VCaP (cell line): ENCODE results near the gene MYZAP.

Experiments
- H3K27ac ChIP-seq: fragments of 450-650 bp; 2 replicates; pipeline ENCODE4 v1.5.1; 2017
- CTCF ChIP-seq: fragments of 450-650 bp; conservative IDR thresholded peaks from 2 replicates; pipeline ENCODE4 v1.5.1; 2017; ENCODE audit warnings: mild to moderate bottlenecking, moderate library complexity

Gene MYZAP

GRCh38 chr15:57554812-57555179 lies 36.9 kb upstream of the MYZAP start:
- peak overlapping the region; percentile 30; the same call in 1 of the 2 replicates for H3K27ac ChIP-seq
- TF ChIP-seq CTCF: no peak

- H3K27ac ChIP-seq: peak overlapping the region; percentile 30; the same call in 1 of the 2 replicates
- TF ChIP-seq CTCF: no peak
Observed at GRCh38 chr15:57555270-57555669, 36.4 kb upstream of the MYZAP start.

- no peak for TF ChIP-seq CTCF
Observed at GRCh38 chr15:57556040-57556439, 35.7 kb upstream of the MYZAP start.

GRCh38 chr15:57557267-57557666 lies 34.4 kb upstream of the MYZAP start:
- TF ChIP-seq CTCF: no peak
- no peak overlapping the region for H3K27ac ChIP-seq

More at GRCh38 chr15:57556040-57556439, 35.7 kb upstream of the MYZAP start:
- no peak overlapping the region for H3K27ac ChIP-seq

GRCh38 chr15:57557810-57558209 lies 33.9 kb upstream of the MYZAP start:
- no peak overlapping the region for H3K27ac ChIP-seq
- TF ChIP-seq CTCF: no peak

GRCh38 chr15:57559875-57560274 lies 31.8 kb upstream of the MYZAP start:
- peak; percentile 88 for TF ChIP-seq CTCF
- no peak overlapping the region for H3K27ac ChIP-seq

GRCh38 chr15:57561041-57561711 lies 30.5 kb upstream of the MYZAP start:
- peak; percentile 94 for TF ChIP-seq CTCF
- H3K27ac ChIP-seq: peak overlapping the region; percentile 34
